Measurements from ENCODE around the gene NFIC.
"Not testable (repeated sequence)": the region's sequence is repeated elsewhere in the genome, so short reads cannot be mapped to it uniquely, and the experiment has no call there.

- not testable (repeated sequence) for TF ChIP-seq TCF12 (IDR thresholded peaks at IDR 0.05); CTCF (IDR thresholded peaks at IDR 0.05); RXRA (IDR thresholded peaks at IDR 0.05; ENCODE audit: borderline replicate concordance, low read depth); FOXM1 (IDR thresholded peaks at IDR 0.05; ENCODE audit: low read depth); CHD2 (IDR thresholded peaks at IDR 0.05; ENCODE audit: low read length, partially characterized antibody); ZBTB33 (IDR thresholded peaks at IDR 0.05; ENCODE audit: borderline replicate concordance, low read depth); POLR2AphosphoS5 (IDR thresholded peaks at IDR 0.05; ENCODE audit: low read depth, low read length); EP300 (IDR thresholded peaks at IDR 0.05; ENCODE audit: borderline replicate concordance in 1 of 2, low read depth in 1 of 2, low read length in 1 of 2); MAX (IDR thresholded peaks at IDR 0.05; ENCODE audit: low read depth); IRF3 (IDR thresholded peaks at IDR 0.05; ENCODE audit: low read depth, low read length); GATA2 (CRISPR knock-in tag; IDR thresholded peaks at IDR 0.05); ELF1 (IDR thresholded peaks at IDR 0.05)
These were observed 9.7 kb downstream of the NFIC start for GRCh38 chr19:3376091-3376455.

Measured in SK-N-SH (cell line).